ENCODE data around the gene LAMB4. TPM values are rescaled to one million over a fixed set of nuclear protein-coding genes. Genes with fewer than 3 reads are reported as not detected.

The LAMB4 gene
- total RNA-seq, result under 0.01 TPM in 1 of 2 replicates, not detected in the other

GRCh38 chr7:108130261-108130660, at the start of gene LAMB4:
TSS of gene LAMB4 (minus strand) at chr7:108130361. CDS start at chr7:108123164, 7,197 bp downstream.

DNA sequence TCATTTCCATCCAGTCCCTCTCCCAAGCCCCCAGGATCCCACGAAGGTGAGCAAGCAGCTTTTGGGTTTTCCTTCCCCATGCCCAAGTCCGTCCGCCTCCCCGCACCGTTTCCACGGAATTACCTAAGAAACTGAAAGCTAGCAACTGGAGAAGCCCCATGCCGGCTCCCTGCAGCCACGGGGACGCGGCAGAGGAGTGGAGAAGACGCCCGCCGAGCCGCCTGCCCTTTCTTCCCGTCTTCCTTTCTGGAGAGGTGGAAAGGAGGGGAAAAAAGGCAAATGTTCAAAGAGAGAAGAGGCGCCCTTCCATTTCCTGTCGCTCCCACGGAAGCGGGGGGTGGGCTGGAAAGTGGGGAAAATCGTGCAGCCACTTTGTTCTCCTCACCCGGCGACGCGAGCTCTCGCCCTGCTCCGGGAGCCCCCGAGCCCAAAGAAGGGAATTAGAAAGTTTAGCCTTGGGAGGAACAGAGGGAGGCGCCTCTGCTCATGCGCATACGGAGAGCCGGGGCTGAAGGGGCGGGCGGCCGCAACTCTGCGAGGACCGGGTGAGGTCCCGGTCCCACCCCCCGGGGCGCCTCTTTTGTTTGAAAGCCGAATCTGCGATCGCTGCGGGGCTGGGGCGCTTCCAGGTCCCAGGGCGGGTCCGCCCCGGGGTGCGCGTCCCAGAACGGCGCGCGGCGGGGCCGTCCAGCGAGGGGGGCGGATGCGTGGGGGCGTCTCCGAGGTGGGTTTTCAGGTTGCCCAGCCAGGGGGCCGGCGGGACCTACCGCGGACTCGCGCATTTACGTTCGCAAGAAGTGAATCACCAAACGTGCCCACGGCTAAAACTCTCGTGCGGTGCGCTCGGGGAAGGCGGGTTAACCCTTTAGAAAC, 127.2 kb downstream of the LAMB4 start, which contains the start of gene LAMB1:
LAMB1 (minus strand) TSS at position 436 of the 873 bp plus-strand sequence; CDS start at position 160, 276 bp downstream.

Small RNA genes within 50 kb of the gene (small RNA-seq; reads per million reads assigned to genes)
- 0.23 reads per million for gene RF00012

Other genes starting within 250 kb of the LAMB4 start
- gene DLD, start 239.2 kb downstream of the LAMB4 start, total RNA-seq, result 64.4 and 69.8 TPM in 2 replicates
- gene LAMB1, start 127.2 kb downstream of the LAMB4 start, total RNA-seq, result 302 and 670 TPM in 2 replicates